ENCODE results near the gene ZNF346. TPM values are rescaled to one million over a fixed set of nuclear protein-coding genes. Genes with fewer than 3 reads are reported as not detected.

ZNF346 gene
- total RNA-seq, 1 donor from 2014 or later = 8.5 TPM

DNA sequence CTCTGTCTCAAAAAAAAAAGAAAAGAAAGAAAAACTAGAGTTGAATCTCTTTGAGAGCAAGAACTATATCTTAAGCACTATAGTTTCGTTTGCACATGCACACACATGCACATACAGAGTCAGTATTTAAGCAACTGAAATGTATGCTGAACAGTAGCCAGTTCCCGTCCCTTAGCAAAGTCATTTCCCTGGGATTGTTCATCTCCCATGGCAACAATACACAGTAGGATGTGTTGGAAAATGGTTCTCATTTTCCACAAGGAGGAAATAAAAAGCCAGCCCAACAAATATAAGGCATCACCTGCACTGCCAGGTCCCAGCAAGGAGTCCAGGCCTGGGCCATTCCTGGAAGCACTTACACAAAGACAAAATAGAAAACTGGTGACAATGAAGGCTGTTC, 4.2 kb upstream of the ZNF346 start:
- no peak for DNase-seq
- Histone ChIP-seq H3K27ac (replicated peaks) (no peak overlapping the region), H3K4me3 (no peak overlapping the region), H3K27me3 (ENCODE audit: low read depth) (no peaks in the 10 kb centered on the region), H3K36me3 (no peaks in the 10 kb centered on the region), H3K4me1 (peaks cover 30% of the 10 kb centered on the region), H3K9me3 (replicated peaks) (no peaks in the 10 kb centered on the region)
- intact Hi-C loops (cut with micrococcal nuclease) = no loop called here
- TF ChIP-seq, protein P1, sequence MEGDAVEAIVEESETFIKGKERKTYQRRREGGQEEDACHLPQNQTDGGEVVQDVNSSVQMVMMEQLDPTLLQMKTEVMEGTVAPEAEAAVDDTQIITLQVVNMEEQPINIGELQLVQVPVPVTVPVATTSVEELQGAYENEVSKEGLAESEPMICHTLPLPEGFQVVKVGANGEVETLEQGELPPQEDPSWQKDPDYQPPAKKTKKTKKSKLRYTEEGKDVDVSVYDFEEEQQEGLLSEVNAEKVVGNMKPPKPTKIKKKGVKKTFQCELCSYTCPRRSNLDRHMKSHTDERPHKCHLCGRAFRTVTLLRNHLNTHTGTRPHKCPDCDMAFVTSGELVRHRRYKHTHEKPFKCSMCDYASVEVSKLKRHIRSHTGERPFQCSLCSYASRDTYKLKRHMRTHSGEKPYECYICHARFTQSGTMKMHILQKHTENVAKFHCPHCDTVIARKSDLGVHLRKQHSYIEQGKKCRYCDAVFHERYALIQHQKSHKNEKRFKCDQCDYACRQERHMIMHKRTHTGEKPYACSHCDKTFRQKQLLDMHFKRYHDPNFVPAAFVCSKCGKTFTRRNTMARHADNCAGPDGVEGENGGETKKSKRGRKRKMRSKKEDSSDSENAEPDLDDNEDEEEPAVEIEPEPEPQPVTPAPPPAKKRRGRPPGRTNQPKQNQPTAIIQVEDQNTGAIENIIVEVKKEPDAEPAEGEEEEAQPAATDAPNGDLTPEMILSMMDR (IDR thresholded peaks at IDR 0.05; ENCODE audit: borderline replicate concordance) = no peak

GRCh38 chr5:177020033-177020432, 2.5 kb upstream of the ZNF346 start:
- TF ChIP-seq, protein P1 (IDR thresholded peaks at IDR 0.05; ENCODE audit: borderline replicate concordance) = no peak
- Histone ChIP-seq H3K27ac (replicated peaks) (no peak overlapping the region), H3K36me3 (no peaks in the 10 kb centered on the region), H3K4me1 (peaks cover 34% of the 10 kb centered on the region), H3K9me3 (replicated peaks) (no peaks in the 10 kb centered on the region), H3K27me3 (ENCODE audit: low read depth) (no peaks in the 10 kb centered on the region), H3K4me3 (no peak overlapping the region)
- no peak for DNase-seq
- intact Hi-C loops (cut with micrococcal nuclease) = no loop called here

GRCh38 chr5:177023303-177023664, 788 bp downstream of the ZNF346 start:
- H3K27ac ChIP-seq (replicated peaks) = peak overlapping the region; percentile 88
- no peaks in the 10 kb centered on the region for H3K27me3 ChIP-seq (ENCODE audit: low read depth)
- H3K9me3 ChIP-seq (replicated peaks) = no peaks in the 10 kb centered on the region
- H3K4me1 ChIP-seq = peaks cover 37% of the 10 kb centered on the region
- H3K36me3 ChIP-seq = peaks cover 8% of the 10 kb centered on the region
- no peak for DNase-seq
- peak overlapping the region; percentile 90 for H3K4me3 ChIP-seq
- intact Hi-C loops (cut with micrococcal nuclease) = no loop called here
- TF ChIP-seq, protein P1 (IDR thresholded peaks at IDR 0.05; ENCODE audit: borderline replicate concordance) = no peak

DNA sequence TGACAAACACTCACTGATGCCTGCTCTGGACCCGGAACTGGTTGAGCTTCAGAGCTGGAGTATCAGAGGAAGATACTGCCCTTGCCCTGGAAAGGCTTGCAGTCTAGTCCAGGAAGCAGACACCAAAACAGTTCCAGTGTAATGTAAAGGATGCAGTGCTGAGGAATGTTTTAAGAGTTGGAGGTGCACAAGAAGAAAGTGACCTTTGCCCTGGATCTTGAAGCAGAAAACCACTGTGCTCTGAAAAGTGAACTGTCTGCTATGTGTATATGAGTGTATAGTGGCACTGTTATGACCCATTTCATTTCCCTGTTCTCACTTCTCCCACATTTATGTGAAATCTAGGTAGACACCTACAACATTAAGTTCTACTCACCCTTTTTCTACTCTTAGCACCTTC, 2.1 kb downstream of the ZNF346 start:
- H3K4me3 ChIP-seq = no peak overlapping the region
- intact Hi-C loops (cut with micrococcal nuclease) = no loop called here
- TF ChIP-seq, protein P1 (IDR thresholded peaks at IDR 0.05; ENCODE audit: borderline replicate concordance) = no peak
- no peak overlapping the region for H3K27ac ChIP-seq (replicated peaks)
- no peak for DNase-seq
- peaks cover 37% of the 10 kb centered on the region for H3K4me1 ChIP-seq
- H3K9me3 ChIP-seq (replicated peaks) = no peaks in the 10 kb centered on the region
- H3K27me3 ChIP-seq (ENCODE audit: low read depth) = no peaks in the 10 kb centered on the region
- H3K36me3 ChIP-seq = peaks cover 8% of the 10 kb centered on the region

GRCh38 chr5:177025101-177025601, 2.7 kb downstream of the ZNF346 start:
- Histone ChIP-seq H3K27ac (replicated peaks) (no peak overlapping the region), H3K4me3 (no peak overlapping the region), H3K36me3 (peaks cover 8% of the 10 kb centered on the region), H3K4me1 (peaks cover 37% of the 10 kb centered on the region), H3K9me3 (replicated peaks) (no peaks in the 10 kb centered on the region), H3K27me3 (ENCODE audit: low read depth) (no peaks in the 10 kb centered on the region)
- TF ChIP-seq, protein P1 (IDR thresholded peaks at IDR 0.05; ENCODE audit: borderline replicate concordance) = no peak
- no peak for DNase-seq
- intact Hi-C loops (cut with micrococcal nuclease) = no loop called here

Measured in left ventricle myocardium inferior (tissue), 1 donor.